HEK293 (cell line): ENCODE measurements around the gene SLC7A1.

Experiments
- CTCF ChIP-seq: fragments of 450-650 bp; formaldehyde crosslinking; IDR thresholded peaks from 2 replicates; pipeline ENCODE4 v1.5.1; 2016; ENCODE audit warnings: missing biosample characterization, missing genetic modification characterization
- HOXD13 ChIP-seq: sonication (generic); formaldehyde crosslinking; IDR thresholded peaks from 2 replicates; pipeline ENCODE4 v1.8.0; 2022; ENCODE audit warnings: missing genetic modification reagents, borderline replicate concordance
- MEIS1 ChIP-seq: sonication (generic); formaldehyde crosslinking; IDR thresholded peaks from 2 replicates; pipeline ENCODE4 v1.8.1; 2022; ENCODE audit warnings: missing genetic modification reagents, mild to moderate bottlenecking, borderline replicate concordance
- REST ChIP-seq: fragments of 450-650 bp; formaldehyde crosslinking; IDR thresholded peaks from 2 replicates; pipeline ENCODE4 v1.5.1; 2016; ENCODE audit warnings: missing biosample characterization, missing genetic modification characterization
- ZNF138 ChIP-seq: fragments of 450-650 bp; formaldehyde crosslinking; IDR thresholded peaks from 2 replicates; pipeline ENCODE4 v1.5.1; 2016; ENCODE audit warnings: missing biosample characterization, missing genetic modification characterization, borderline replicate concordance
- ZNF184 ChIP-seq: fragments of 450-650 bp; IDR thresholded peaks from 2 replicates; pipeline ENCODE4 v1.5.1; 2018; ENCODE audit warnings: missing biosample characterization, mild to moderate bottlenecking, missing genetic modification characterization
- ZNF211 ChIP-seq: fragments of 450-650 bp; formaldehyde crosslinking; IDR thresholded peaks from 2 replicates; pipeline ENCODE4 v1.5.1; 2016; ENCODE audit warnings: low read depth, missing biosample characterization, missing genetic modification characterization
- ZNF24 ChIP-seq: fragments of 450-650 bp; formaldehyde crosslinking; IDR thresholded peaks from 2 replicates; pipeline ENCODE4 v1.5.1; 2016; ENCODE audit warnings: missing biosample characterization, missing genetic modification characterization
- ZNF692 ChIP-seq: fragments of 450-650 bp; formaldehyde crosslinking; IDR thresholded peaks from 2 replicates; pipeline ENCODE4 v1.5.1; 2016; ENCODE audit warnings: missing biosample characterization, missing genetic modification characterization
- ZNF76 ChIP-seq: fragments of 450-650 bp; formaldehyde crosslinking; IDR thresholded peaks from 2 replicates; pipeline ENCODE4; 2016; ENCODE audit warnings: low read depth, missing biosample characterization, missing genetic modification characterization, borderline replicate concordance
- ZNF785 ChIP-seq: fragments of 450-650 bp; formaldehyde crosslinking; IDR thresholded peaks from 2 replicates; pipeline ENCODE4 v1.5.1; 2016; ENCODE audit warnings: missing biosample characterization, missing genetic modification characterization

GRCh38 chr13:29579094-29579493 is 16.4 kb downstream of the SLC7A1 start:
- TF ChIP-seq ZNF211 (tag by site-specific recombination) (no peak), ZNF785 (tag by site-specific recombination) (no peak), CTCF (tag by site-specific recombination) (no peak), ZNF184 (tag by site-specific recombination) (no peak), ZNF692 (tag by site-specific recombination) (no peak), ZNF138 (no peak), MEIS1 (CRISPR knock-in tag) (no peak), REST (tag by site-specific recombination) (no peak), ZNF24 (tag by site-specific recombination) (no peak), HOXD13 (no peak), ZNF76 (tag by site-specific recombination) (no peak)
